DLD1 (cell line): Measurements from ENCODE around the gene SCUBE3.

Experiments used
- in situ Hi-C: cut with HindIII; loops from 2 replicates; pipeline ENCODE4 v1.10.0; 2017; ENCODE audit warnings: low sequenced_read_pairs

SCUBE3 gene

DNA sequence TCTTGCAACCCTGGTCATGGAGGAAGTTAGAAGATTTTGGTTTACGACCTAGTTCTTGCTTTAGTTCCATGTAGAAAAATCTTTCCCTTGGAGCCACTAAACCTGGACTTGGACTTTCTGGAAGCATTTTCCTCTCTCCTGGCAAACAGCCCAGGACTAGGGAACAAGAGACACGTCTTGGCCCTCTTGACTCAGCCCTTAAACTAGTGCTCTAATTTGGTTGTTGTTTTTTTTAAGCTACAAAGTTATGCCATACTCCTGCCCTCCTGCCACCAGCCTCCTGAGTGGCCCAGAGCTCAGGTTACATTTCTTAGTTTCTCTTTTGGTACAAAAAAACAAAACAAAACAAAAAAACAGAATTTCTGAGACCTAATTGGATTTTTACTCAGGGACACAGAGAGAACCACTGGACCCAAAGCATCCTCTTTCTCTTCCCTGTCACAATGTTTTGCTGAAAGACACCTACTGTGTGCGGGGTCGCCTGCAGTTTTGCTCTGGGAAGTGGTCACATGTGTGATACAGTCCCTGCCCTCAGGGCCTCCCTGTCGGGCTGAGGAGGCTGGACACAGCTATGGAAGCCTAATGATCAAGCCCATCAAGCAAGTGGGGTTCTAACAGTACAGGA lies 32.3 kb upstream of the SCUBE3 start:
- in situ Hi-C loops, result no loop called here

DNA sequence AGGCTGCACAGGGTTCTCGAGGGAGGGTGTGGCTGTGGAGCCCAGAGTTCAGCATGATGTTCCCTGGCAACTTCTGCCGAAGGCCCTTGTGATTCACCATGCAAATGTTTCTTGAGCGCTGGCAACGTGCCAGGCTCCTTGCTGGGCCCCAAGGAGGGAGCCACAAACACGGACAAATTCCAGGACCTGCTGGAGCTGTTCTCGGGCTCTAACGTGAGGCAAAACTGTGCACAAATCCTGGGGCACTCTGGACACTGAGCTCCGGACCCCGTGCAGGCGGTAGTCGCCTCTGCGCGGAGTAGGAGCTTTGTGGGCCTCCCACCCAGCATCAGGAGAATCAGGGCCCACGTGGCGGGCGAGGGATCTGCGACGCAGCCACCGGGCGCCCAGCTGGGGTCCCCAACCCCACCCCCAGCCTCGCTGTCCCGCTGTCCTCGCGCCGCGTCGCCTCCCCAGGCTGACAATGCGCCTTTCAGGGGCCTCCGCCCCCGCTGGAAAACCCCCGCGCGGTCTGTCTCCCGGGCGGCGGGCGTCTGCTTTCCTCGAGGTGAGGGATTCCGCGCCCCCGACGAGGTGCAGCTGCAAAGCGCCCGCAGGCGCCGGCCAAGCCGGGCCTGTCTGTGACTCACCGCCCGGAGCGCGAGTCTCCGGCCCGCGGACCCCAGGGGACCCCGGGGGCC lies 31.7 kb upstream of the SCUBE3 start:
- in situ Hi-C loops, result no loop called here

DNA sequence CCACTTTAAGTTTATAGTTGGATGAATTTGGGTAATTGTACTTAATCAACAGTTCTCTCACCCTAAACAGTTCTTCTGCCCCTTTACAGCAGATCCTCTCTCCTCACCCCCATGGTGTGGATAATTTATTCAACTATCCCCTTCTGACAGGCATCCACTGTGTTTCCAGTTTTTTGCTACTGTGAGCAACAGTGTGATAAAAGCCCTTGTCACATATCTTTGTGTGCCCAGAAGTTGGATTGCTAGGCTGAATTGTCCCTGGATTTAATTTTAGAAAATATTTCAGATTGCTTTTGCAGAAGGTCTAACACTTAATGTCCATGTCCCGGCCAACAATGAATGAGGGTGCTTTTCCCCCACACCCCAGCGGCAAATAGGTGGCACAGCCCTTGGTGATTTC lies 30.5 kb upstream of the SCUBE3 start:
- in situ Hi-C loops, result no loop called here

DNA sequence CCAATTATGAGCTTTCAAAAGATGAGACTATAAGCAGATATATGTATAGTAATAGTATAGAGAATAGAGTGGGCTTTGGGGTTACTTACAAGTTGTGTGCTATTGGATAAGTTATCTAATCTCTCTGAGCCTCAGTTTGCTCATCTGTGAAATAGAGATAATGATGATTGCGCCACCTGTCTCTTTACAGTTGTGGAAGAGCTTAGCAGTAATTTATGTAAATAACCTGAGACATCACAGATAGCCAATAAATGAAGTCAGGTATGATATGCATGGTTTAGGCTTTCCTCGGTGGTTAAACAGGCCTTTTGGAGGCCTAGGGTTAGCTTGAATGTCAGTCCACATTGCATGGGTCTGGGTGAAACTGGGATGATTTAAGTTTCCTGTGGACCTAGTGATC lies 29.8 kb upstream of the SCUBE3 start:
- in situ Hi-C loops, result no loop called here

DNA sequence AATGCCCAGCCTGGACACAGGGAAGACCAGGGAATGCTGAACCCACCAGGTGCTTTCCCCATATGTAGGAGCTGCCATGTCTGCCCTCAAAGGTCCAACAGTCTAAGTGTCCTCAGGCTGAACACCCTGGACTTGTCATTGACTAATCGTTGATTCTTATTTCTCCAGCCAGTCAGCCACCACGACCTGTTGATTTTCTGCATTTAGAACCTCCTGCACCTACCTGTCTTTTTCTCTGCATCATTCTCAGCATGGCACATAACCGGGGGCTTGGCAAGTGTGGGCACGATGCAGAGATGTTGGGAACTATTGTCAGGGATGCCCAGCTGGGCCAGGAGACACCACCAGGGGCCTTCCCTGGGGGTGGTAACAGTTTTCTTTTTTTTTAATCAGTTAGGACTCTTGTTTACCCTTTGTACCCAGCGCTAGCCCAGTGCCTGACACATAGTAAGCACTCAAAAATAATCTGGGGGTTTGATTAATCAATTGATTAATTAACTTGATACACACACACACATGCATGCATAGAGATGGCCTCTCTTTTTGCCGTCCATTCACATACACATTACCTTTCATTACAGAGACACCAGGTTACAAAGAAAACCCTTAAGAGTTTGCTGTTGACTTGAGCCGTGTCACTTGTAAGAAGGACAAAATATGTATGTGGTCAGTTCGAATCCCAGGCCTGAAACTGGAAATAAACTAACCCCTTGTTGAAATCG lies 29.0 kb upstream of the SCUBE3 start:
- in situ Hi-C loops, result no loop called here

DNA sequence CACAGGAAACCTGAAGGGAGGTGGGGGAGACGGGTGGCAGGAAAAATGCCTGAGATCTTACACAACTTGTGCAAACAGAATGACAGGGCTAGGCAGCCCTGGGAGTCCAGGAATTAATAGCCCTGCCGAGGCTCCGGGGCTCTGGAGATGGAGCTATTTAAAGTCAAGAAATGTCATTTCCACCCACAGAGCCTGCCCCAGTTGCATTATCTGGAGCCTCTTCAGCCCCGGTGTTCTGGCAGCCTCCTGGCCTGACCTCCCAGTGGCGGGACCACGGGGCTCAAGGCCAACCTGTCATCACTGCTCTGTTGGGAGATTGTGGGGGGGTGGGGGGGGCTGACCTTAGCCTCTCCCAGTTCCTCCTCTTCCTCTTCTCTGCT lies 28.5 kb upstream of the SCUBE3 start:
- in situ Hi-C loops, result no loop called here

- in situ Hi-C loops, result no loop called here
Observed at GRCh38 chr6:35185971-35186370, 27.8 kb upstream of the SCUBE3 start.

GRCh38 chr6:35186571-35186970 lies 27.2 kb upstream of the SCUBE3 start:
- in situ Hi-C loops, result no loop called here

DNA sequence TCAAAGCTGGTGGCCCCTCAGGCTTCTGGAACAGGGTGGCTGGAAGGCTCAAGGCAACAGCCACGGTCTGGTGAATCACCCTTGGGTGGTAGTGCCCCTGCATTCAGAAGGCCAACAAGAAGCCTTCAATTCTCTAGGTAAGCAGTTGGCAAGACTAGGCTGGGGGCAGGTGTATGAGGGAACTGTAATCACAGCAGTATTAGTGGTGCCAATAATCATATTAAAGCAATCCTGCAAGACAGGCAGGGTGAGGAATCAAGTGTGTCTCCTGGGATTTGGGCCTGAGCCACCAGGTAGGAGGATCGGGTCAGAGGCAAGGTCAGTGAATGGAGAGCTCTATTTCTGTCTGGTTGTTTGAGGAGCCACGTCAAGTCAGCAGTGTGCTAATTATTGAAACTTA lies 24.9 kb upstream of the SCUBE3 start:
- in situ Hi-C loops, result no loop called here

DNA sequence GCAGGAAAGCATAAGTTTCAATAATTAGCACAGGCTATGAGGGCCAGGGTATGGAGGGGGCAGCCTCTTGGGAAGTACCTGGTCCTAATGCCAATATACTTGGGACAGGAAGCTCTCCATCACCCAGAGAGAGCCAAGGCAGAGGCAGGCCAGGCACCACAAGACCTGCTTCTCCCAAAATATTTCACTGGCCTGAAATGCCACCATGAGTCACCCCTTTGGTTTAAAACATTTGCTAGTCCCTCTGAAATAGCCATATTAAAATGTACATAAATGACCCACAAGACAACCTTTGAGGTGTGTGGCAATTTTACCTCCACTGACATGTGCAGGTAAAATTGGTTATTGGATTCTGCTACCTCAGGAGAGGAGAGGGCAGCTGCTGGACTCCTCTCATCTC lies 23.4 kb upstream of the SCUBE3 start:
- in situ Hi-C loops, result no loop called here

GRCh38 chr6:35191889-35192288 lies 21.9 kb upstream of the SCUBE3 start:
- in situ Hi-C loops, result no loop called here

- in situ Hi-C loops, result no loop called here
Observed at GRCh38 chr6:35192301-35192860, 21.4 kb upstream of the SCUBE3 start.

DNA sequence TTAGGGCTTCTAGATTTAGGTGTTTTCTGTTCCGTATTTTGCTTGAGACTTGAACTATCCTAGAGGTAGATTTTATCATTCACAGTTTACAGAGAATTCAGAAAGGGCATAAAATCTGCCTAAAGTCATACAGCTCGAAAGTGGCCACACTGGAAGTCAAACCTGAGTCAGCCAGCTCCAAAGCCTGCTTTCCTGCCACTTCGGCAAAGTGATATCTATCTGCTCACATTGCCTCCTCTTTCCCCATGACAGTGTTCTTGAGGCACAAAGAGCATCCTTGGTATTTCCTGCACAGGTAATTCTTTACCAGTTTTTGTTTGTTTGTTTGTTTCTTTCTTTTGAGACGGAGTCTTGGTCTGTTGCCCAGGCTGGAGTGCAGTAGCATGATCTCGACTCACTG lies 19.4 kb upstream of the SCUBE3 start:
- in situ Hi-C loops, result no loop called here

- in situ Hi-C loops, result no loop called here
Observed at GRCh38 chr6:35195120-35195780, 18.5 kb upstream of the SCUBE3 start.

DNA sequence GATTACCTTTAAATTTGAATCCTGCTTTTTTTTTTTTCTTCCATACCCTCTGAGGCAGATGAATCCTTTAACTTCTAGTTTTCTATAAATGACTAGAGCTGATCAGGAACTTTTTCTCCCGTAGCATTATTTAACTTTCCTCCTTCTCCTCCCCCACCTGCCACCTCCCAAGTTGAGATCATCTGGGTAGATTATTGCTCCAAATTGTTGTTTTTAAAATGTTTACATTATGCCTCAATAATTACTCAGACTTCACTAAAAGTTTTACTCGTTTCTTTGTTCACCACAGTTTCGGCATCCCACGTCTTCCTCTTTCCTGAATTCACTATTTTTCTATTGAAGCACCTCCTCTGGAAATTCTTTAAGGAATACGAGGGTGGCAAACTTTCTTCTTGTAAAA lies 16.6 kb upstream of the SCUBE3 start:
- in situ Hi-C loops, result no loop called here

- in situ Hi-C loops, result loop anchor here (5.0 kb wide), 1 partner anchor 53 kb away; no protein-coding TSS in a partner anchor
Observed at GRCh38 chr6:35199866-35200265, 13.9 kb upstream of the SCUBE3 start.

DNA sequence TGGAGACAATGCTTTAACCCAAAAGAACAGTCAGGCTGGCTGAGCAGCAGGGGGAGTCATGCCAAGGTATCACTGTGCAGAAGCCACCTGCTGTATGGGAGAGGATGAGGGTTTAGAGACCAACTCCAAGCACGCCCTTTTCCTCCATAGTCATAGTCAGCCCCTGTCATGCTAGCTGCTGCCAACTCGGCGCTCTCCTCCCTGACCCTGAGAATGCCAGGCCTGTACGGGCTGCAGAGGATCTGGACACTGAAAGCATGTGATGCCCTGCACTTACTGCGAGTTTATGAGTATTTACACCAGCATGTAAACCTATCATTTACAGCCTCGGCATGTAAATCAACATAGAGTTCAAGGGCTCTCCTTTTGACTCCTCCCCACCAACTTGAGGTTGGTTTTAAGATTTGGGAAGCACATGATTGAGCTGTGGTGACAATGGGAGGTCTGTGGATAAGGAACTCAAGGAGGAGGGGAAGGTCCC lies 11.7 kb upstream of the SCUBE3 start:
- in situ Hi-C loops, result loop anchor here (5.0 kb wide), 1 partner anchor 55 kb away; no protein-coding TSS in a partner anchor

GRCh38 chr6:35203152-35203670 lies 10.5 kb upstream of the SCUBE3 start:
- in situ Hi-C loops, result loop anchor here (5.0 kb wide), 1 partner anchor 56 kb away; no protein-coding TSS in a partner anchor

- in situ Hi-C loops, result loop anchor here (5.0 kb wide), 1 partner anchor 56 kb away; no protein-coding TSS in a partner anchor
Observed at GRCh38 chr6:35203680-35204079, 10.1 kb upstream of the SCUBE3 start.

GRCh38 chr6:35206346-35206745 lies 7.4 kb upstream of the SCUBE3 start:
- in situ Hi-C loops, result no loop called here

DNA sequence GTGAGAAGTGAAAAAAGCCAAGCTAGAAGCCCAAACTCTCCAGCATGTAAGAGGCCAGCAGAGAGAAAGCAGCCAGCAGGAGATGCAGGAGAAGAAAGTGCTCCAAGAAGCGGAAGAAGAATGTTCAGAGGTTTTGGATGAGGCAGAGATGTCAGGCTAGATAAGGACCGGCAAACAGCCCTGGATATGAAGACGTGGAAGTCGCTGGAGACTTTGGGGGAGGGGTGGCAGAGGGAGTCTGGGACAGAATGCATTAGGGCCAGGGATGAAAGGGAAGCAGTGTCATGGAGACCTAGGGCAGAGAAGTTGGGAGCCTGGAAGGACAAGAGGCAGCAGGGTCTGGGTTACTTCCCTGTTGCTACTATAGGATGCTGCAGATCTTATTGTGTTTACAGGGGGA lies 5.3 kb upstream of the SCUBE3 start:
- in situ Hi-C loops, result no loop called here
